Type B pancreatic cell (in vitro differentiated cells): ENCODE data around the gene SLC25A1. TPM values are rescaled to one million over a fixed set of nuclear protein-coding genes. Genes with fewer than 3 reads are reported as not detected.
A peak's percentile ranks its signal among the peaks of the same experiment; 100 is the strongest.

Experiments
- DNase-seq: peaks from one replicate; pipeline ENCODE4 v3.0.0; 2021; ENCODE audit warnings: mixed read lengths; ENCODE audit not compliant: unreplicated experiment; ENCODE audit errors: extremely low spot score
- H3K27ac Mint-ChIP-seq: 2 replicates; pipeline ENCODE4 v1.8.0; 2021; ENCODE audit warnings: mild to moderate bottlenecking, mixed read lengths
- H3K27me3 Mint-ChIP-seq: 2 replicates; pipeline ENCODE4 v1.8.0; 2021; ENCODE audit warnings: mixed read lengths
- H3K36me3 Mint-ChIP-seq: 2 replicates; pipeline ENCODE4 v1.8.0; 2021; ENCODE audit warnings: mixed read lengths
- H3K4me1 Mint-ChIP-seq: one replicate; pipeline ENCODE4 v1.8.0; 2021; ENCODE audit warnings: mixed read lengths; ENCODE audit not compliant: unreplicated experiment
- H3K4me3 Mint-ChIP-seq: 2 replicates; pipeline ENCODE4 v1.8.0; 2021; ENCODE audit warnings: mild to moderate bottlenecking, mixed read lengths
- H3K9me3 Mint-ChIP-seq: 2 replicates; pipeline ENCODE4 v1.8.0; 2021; ENCODE audit warnings: mixed read lengths
- total RNA-seq: library from RNA; stranded (reverse); gene quantifications from 2 replicates; pipeline ENCODE4 v1.2.1, GENCODE V29; 2021; ENCODE audit warnings: low replicate concordance
- TF ChIP-seq, protein P1 (sequence below): fragments of 200-600 bp; sonication (generic); conservative IDR thresholded peaks from 2 replicates; pipeline ENCODE4 v1.5.0; 2021; ENCODE audit warnings: antibody characterized with exemption, mild to moderate bottlenecking

SLC25A1 gene
- total RNA-seq, 1 donor from 2014 or later: 94.4 TPM

DNA sequence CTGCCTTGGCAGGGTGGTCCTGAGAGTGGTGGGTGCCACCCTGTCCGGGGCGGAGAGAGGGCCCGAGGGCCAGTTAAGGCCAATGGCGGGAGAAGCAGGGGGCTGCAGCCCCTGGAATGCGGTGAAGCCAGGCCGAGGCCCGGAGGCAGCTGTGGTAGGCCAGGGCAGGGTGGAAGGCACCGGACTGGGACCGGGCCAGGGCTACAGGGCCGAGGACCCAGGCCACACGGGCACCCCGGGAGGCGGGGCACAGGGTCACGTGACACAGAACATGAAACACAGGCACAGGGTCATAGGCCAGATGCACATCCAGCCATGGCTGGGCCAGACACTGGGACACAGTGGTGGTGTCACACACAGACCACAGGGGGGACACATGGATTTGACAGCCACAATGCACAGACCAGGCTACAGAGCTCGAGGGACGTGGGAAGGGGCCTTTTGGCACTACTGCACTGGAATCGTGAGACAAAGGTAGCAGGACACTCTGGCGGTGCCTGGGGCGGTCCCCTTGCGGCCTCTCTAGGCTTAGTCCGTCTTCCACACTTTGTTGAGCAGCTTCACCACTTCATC is 2.8 kb downstream of the SLC25A1 start:
- Mint-ChIP-seq H3K27ac (no peak overlapping the region), H3K36me3 (no peaks in the 10 kb centered on the region), H3K4me3 (peak overlapping the region; percentile 79), H3K27me3 (peaks cover 2% of the 10 kb centered on the region), H3K9me3 (no peaks in the 10 kb centered on the region), H3K4me1 (peaks cover 23% of the 10 kb centered on the region)
- TF ChIP-seq, protein P1, sequence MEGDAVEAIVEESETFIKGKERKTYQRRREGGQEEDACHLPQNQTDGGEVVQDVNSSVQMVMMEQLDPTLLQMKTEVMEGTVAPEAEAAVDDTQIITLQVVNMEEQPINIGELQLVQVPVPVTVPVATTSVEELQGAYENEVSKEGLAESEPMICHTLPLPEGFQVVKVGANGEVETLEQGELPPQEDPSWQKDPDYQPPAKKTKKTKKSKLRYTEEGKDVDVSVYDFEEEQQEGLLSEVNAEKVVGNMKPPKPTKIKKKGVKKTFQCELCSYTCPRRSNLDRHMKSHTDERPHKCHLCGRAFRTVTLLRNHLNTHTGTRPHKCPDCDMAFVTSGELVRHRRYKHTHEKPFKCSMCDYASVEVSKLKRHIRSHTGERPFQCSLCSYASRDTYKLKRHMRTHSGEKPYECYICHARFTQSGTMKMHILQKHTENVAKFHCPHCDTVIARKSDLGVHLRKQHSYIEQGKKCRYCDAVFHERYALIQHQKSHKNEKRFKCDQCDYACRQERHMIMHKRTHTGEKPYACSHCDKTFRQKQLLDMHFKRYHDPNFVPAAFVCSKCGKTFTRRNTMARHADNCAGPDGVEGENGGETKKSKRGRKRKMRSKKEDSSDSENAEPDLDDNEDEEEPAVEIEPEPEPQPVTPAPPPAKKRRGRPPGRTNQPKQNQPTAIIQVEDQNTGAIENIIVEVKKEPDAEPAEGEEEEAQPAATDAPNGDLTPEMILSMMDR: no peak
- DNase-seq: no peak

DNA sequence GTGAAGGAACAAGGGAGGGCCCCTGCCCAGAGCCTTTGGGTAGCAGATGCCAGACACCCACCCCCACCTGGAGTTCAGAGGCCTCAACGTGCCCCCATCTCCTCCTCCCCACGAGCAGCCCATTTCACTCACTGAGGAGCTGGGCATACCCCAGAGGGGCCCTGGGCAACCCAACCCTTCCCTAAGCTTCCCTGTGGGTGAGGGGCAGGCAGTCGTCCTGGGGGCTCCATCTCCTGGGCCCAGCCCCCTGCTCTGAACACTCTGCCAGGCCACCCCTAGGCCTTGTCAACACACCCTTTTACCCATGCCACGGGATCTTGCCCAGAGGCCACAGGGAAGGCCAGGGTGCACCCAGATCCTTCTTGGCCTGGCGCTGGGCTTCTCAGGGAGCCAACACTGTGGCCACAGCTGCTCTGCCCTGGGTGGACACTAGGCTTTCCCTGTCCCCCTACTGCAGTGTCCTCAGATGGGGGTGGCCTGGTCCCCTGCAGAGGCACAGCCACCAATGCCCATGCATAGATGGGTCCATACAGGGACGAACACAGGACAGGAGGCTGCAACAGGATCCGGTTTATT is 3.4 kb downstream of the SLC25A1 start:
- H3K9me3 Mint-ChIP-seq: no peaks in the 10 kb centered on the region
- peaks cover 23% of the 10 kb centered on the region for H3K4me1 Mint-ChIP-seq
- no peak overlapping the region for H3K4me3 Mint-ChIP-seq
- peaks cover 8% of the 10 kb centered on the region for H3K27me3 Mint-ChIP-seq
- no peak for DNase-seq
- H3K36me3 Mint-ChIP-seq: no peaks in the 10 kb centered on the region
- H3K27ac Mint-ChIP-seq: no peak overlapping the region
- TF ChIP-seq, protein P1: no peak

DNA sequence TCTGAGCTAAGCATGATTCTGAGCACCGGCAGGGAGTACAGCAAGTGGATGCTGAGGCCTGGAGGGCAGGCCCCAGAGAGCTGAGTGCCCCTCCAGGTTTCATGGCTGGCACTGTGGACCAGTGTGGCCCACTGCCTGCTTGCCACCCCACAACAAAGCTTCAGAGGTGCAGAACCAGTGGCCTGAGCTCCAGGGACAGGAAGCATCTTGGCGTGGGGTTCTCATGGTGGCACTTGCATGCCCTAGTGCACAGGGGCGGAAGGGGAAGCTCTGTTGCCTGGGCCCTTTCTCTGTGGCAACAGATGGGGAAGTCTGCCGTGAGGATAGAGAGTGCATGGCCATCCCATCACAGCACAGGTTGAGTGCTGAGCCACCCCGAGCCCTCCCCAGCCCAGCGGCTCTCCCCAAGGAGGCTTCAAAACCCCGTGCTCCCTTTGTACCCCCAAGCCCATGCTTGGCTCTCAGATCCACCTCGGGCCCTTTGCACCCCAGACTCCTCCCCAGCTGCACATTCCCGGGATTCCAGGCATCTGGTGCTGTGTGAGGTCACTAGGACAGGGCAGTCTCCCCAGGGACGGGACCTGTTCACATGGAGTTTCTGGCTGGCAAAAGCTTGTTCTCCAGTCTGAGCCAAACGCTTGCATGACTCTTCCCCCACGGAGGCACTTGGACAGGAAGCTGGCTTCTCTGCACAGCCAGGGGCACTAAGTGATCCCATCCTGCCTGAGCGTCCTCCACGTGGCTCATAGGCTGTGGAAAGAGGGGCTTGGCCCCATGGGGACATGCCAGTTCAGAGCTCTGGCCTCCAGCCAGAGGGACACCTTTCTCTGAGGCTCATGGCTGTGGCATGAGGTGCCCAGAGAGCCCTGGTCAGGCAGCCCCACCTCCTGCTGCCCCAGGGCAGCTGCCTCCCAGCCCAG is 4.2 kb downstream of the SLC25A1 start:
- Mint-ChIP-seq H3K9me3 (no peaks in the 10 kb centered on the region), H3K4me1 (peaks cover 19% of the 10 kb centered on the region), H3K27ac (peak overlapping the region; percentile 63), H3K4me3 (peak overlapping the region; percentile 90), H3K36me3 (no peaks in the 10 kb centered on the region), H3K27me3 (peaks cover 15% of the 10 kb centered on the region)
- DNase-seq: no peak
- TF ChIP-seq, protein P1: no peak

DNA sequence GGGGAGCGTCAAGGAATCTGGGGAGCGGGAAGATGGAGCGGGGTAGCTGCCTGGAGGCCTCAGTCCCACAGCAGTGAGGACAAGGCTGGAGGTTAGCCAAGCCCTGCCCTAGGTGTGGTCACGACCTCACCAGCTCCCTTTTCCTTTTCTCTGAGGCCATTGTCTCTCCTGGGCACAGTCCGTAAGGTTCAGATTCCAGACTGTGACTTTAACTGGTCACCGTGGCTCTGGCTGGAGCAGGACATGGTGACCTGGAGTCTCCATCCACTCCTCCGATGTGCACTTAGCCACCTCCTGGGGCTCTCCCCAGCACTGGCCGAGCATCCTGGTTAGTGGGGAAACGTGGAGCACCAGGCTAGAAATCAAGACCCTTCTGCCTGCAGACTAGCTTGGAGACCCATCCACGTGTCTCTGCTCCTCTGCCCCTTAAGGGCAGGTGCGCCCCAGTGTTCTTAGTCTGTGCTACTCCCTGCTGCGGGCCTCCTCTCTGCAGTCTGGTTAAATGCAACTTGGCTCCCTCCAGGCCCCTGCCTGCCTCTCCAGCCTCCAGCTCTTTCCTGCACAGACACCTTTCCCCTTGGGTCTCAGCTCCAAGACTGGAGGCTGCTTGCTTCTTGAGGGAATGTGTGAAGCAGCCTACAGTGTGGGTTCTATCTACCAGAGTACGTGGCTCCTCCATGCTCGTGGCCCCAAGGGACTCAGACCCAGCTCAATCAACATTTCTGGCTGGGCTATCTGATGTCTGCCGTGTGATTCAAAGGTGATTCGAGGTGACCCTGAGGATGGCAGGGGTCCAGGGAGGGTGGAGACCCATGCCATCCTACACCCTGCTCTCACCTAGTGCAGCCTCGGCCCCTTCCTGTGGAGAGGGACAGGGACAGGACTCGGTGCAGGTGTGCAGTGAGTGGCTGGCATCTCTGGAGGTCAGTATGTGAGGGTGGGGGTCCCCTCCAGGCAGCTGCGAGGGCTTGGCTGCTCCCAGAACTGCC is 5.2 kb downstream of the SLC25A1 start:
- no peak for DNase-seq

More for the DNA sequence above, 5.2 kb downstream of the SLC25A1 start:
- Mint-ChIP-seq H3K27ac (peak overlapping the region; percentile 91), H3K4me1 (peaks cover 17% of the 10 kb centered on the region), H3K27me3 (peaks cover 25% of the 10 kb centered on the region), H3K4me3 (peak overlapping the region; percentile 90), H3K36me3 (no peaks in the 10 kb centered on the region), H3K9me3 (no peaks in the 10 kb centered on the region)
- TF ChIP-seq, protein P1: no peak
